Naive thymus-derived CD4-positive, alpha-beta T cell (primary cell): ENCODE measurements around the gene AVPI1. TPM values are rescaled to one million over a fixed set of nuclear protein-coding genes. Genes with fewer than 3 reads are reported as not detected.

ENCODE experiments used
- ATAC-seq: fragments of 150-1000 bp; cut with Tn5 transposase; 2 replicates; pipeline ENCODE4 v1.10.0; 2021; ENCODE audit warnings: mild to moderate bottlenecking, moderate library complexity
- CTCF ChIA-PET: fragments of 350-600 bp; sonication (Branson Sonifier 250); formaldehyde crosslinking; loops from one replicate; lab custom pipeline; 2021; ENCODE audit warnings: antibody characterized with exemption; lab: Charles Lee
- POLR2A ChIA-PET: fragments of 350-600 bp; sonication (Branson Sonifier 250); formaldehyde crosslinking; loops from one replicate; lab custom pipeline; 2021; ENCODE audit warnings: antibody characterized with exemption, inconsistent platforms; lab: Charles Lee
- DNase-seq, 9 donors: peaks; one replicate each; pipeline versions ENCODE4 v3.0.0 to v3.0.0-alpha.2; 2020 to 2022; ENCODE audit warnings: mixed read lengths in 1 of 9
- H3K27ac ChIP-seq: one replicate; pipeline ENCODE4 v1.7.0; 2013; ENCODE audit warnings: mild to moderate bottlenecking, low read depth, low read length, moderate library complexity
- H3K27me3 ChIP-seq, 2 donors: one replicate each; pipeline ENCODE4 v1.7.0; 2013; ENCODE audit warnings: low read length in 2 of 2, mild to moderate bottlenecking in 2 of 2, moderate library complexity in 2 of 2; ENCODE audit not compliant: control insufficient read depth in 2 of 2, insufficient read depth in 2 of 2
- H3K36me3 ChIP-seq, 3 experiments: 1 replicate in 2 of 3; 2 replicates in 1 of 3; pipeline ENCODE4 v1.7.0; 2013; ENCODE audit warnings: low read length in 3 of 3, mild to moderate bottlenecking in 3 of 3, moderate library complexity in 1 of 3; ENCODE audit not compliant: insufficient read depth in 3 of 3, control insufficient read depth in 2 of 3
- H3K4me1 ChIP-seq, 2 donors: one replicate each; pipeline ENCODE4 v1.7.0; 2013; ENCODE audit warnings: low read length in 2 of 2, mild to moderate bottlenecking in 2 of 2, moderate library complexity in 1 of 2; ENCODE audit not compliant: control insufficient read depth in 2 of 2, insufficient read depth in 2 of 2
- H3K4me3 ChIP-seq: 2 replicates; pipeline ENCODE4 v1.7.0; 2013; ENCODE audit warnings: mild to moderate bottlenecking, low read length
- H3K9me3 ChIP-seq, 3 experiments: 1 replicate in 2 of 3; 2 replicates in 1 of 3; pipeline ENCODE4 v1.7.0; 2013; ENCODE audit warnings: low read length in 3 of 3; ENCODE audit not compliant: control insufficient read depth in 2 of 3
- H3K27ac Mint-ChIP-seq, 9 donors: one replicate each; pipeline ENCODE4 v1.8.0; 2020 to 2022; ENCODE audit warnings: mixed read lengths in 9 of 9, mild to moderate bottlenecking in 8 of 9, moderate library complexity in 5 of 9, inconsistent platforms in 2 of 9
- H3K27me3 Mint-ChIP-seq, 5 donors: one replicate each; pipeline ENCODE4 v1.8.0; 2021 to 2022; ENCODE audit warnings: mixed read lengths in 5 of 5, mild to moderate bottlenecking in 1 of 5
- H3K36me3 Mint-ChIP-seq, 5 donors: one replicate each; pipeline ENCODE4 v1.8.0; 2020 to 2022; ENCODE audit warnings: mixed read lengths in 5 of 5, mild to moderate bottlenecking in 3 of 5, inconsistent platforms in 1 of 5
- H3K4me1 Mint-ChIP-seq, 7 donors: one replicate each; pipeline ENCODE4 v1.8.0; 2020 to 2022; ENCODE audit warnings: mixed read lengths in 7 of 7, mild to moderate bottlenecking in 3 of 7, inconsistent platforms in 1 of 7
- H3K4me3 Mint-ChIP-seq, 10 donors: one replicate each; pipeline ENCODE4 v1.8.0; 2020 to 2022; ENCODE audit warnings: mild to moderate bottlenecking in 10 of 10, mixed read lengths in 10 of 10, moderate library complexity in 6 of 10, inconsistent platforms in 2 of 10
- H3K9me3 Mint-ChIP-seq, 11 donors: one replicate each; pipeline ENCODE4 v1.8.0; 2020 to 2022; ENCODE audit warnings: mixed read lengths in 11 of 11, mild to moderate bottlenecking in 4 of 11, inconsistent platforms in 1 of 11, moderate library complexity in 1 of 11
- intact Hi-C, 2 donors: fragments of 100-400 bp; cut with micrococcal nuclease; formaldehyde crosslinking; loops; one replicate each; pipeline ENCODE4 v1.15.1; 2023
- polyA plus RNA-seq, 2 donors: library from polyadenylated mRNA; unstranded; fragments of 300-500 nt; fragmentation: Illumina TruSeq; gene quantifications; one replicate each; pipeline ENCODE4 v1.2.3, GENCODE V29; 2021
- total RNA-seq, 6 experiments: library from RNA in 5 of 6; stranded (reverse) in 5 of 6; gene quantifications; 1 replicate in 5 of 6; 2 replicates in 1 of 6; pipeline ENCODE4 v1.2.3 and lab custom pipeline; 2021 to 2026

AVPI1 gene
- total and polyA plus RNA-seq, 7 experiments from 2014 or later = 0.65 to 10.6 (median 2.2) TPM

GRCh38 chr10:97683556-97684367, 3.3 kb downstream of the AVPI1 start:
- Histone ChIP-seq H3K27me3 (no peaks in the 10 kb centered on the region), H3K36me3 (no peaks in the 10 kb centered on the region), H3K4me1 (peaks cover 5 to 25% of the 10 kb centered on the region in 2 donors), H3K9me3 (no peaks in the 10 kb centered on the region), H3K4me3 (no peak overlapping the region), H3K27ac (no peak overlapping the region)
- ChIA-PET CTCF (interaction anchor here (0.9 to 1.5 kb wide), 5 partner anchors 12 to 61 kb away, joined by 3 to 4 read pairs (median 4); no protein-coding TSS in a partner anchor), POLR2A (interaction anchor here (2.9 kb wide), 1 partner anchor 53 kb away, joined by 13 read pairs; the partner anchor contains the start of gene ZFYVE27)
- intact Hi-C loops = no loop called here
- peaks cover 15 to 30% (median 19%) of the 10 kb centered on the region in 7 donors for H3K4me1 Mint-ChIP-seq
- no peaks in the 10 kb centered on the region for H3K36me3 Mint-ChIP-seq
- ATAC-seq (no peak), DNase-seq (no peak)
- H3K9me3 Mint-ChIP-seq = peaks cover 0 to 1% (median 0%) of the 10 kb centered on the region in 11 donors
- no peak overlapping the region for H3K4me3 Mint-ChIP-seq
- no peaks in the 10 kb centered on the region for H3K27me3 Mint-ChIP-seq
- no peak overlapping the region for H3K27ac Mint-ChIP-seq

- peaks cover 6 to 19% (median 9%) of the 10 kb centered on the region in 7 donors for H3K4me1 Mint-ChIP-seq
- Histone ChIP-seq H3K27me3 (no peaks in the 10 kb centered on the region), H3K4me1 (peaks cover 0 to 18% of the 10 kb centered on the region in 2 donors), H3K4me3 (no peak overlapping the region), H3K27ac (no peak overlapping the region), H3K36me3 (peaks cover 0 to 8% (median 0%) of the 10 kb centered on the region in 3 experiments), H3K9me3 (no peaks in the 10 kb centered on the region)
- no peak for ATAC-seq
- no peak for DNase-seq
- H3K27me3 Mint-ChIP-seq = no peaks in the 10 kb centered on the region
- POLR2A ChIA-PET = interaction anchor here (2.9 kb wide), 1 partner anchor 54 kb away, joined by 13 read pairs; the partner anchor contains the start of gene ZFYVE27
- H3K27ac Mint-ChIP-seq = no peak overlapping the region
- no peaks in the 10 kb centered on the region for H3K9me3 Mint-ChIP-seq
- CTCF ChIA-PET = interaction anchor here (1.0 kb wide), 3 partner anchors 26 to 54 kb away, joined by 3 to 4 read pairs (median 3); no protein-coding TSS in a partner anchor
- H3K36me3 Mint-ChIP-seq = no peaks in the 10 kb centered on the region
- H3K4me3 Mint-ChIP-seq = no peak overlapping the region
- intact Hi-C loops = no loop called here
These were observed 5.0 kb downstream of the AVPI1 start for GRCh38 chr10:97682042-97682441.

GRCh38 chr10:97679594-97679993, 7.4 kb downstream of the AVPI1 start:
- Mint-ChIP-seq H3K9me3 (no peaks in the 10 kb centered on the region), H3K27ac (no peak overlapping the region), H3K4me3 (no peak overlapping the region), H3K36me3 (peaks cover 0 to 10% (median 0%) of the 10 kb centered on the region in 5 donors), H3K4me1 (peaks cover 0 to 7% (median 4%) of the 10 kb centered on the region in 7 donors), H3K27me3 (no peaks in the 10 kb centered on the region)
- intact Hi-C loops = no loop called here
- no peaks in the 10 kb centered on the region for H3K9me3 ChIP-seq
- H3K27ac ChIP-seq = no peak overlapping the region
- POLR2A ChIA-PET = no interaction called here
- ATAC-seq = no peak
- DNase-seq = no peak
- no peaks in the 10 kb centered on the region for H3K4me1 ChIP-seq
- H3K4me3 ChIP-seq = no peak overlapping the region
- peaks cover 0 to 22% (median 0%) of the 10 kb centered on the region in 3 experiments for H3K36me3 ChIP-seq
- no peaks in the 10 kb centered on the region for H3K27me3 ChIP-seq
- CTCF ChIA-PET = interaction anchor here (0.7 to 7.9 kb wide), 3 partner anchors 39 to 371 kb away, joined by 4 to 90 read pairs (median 5); partner anchors contain the start of gene ZFYVE27

DNA sequence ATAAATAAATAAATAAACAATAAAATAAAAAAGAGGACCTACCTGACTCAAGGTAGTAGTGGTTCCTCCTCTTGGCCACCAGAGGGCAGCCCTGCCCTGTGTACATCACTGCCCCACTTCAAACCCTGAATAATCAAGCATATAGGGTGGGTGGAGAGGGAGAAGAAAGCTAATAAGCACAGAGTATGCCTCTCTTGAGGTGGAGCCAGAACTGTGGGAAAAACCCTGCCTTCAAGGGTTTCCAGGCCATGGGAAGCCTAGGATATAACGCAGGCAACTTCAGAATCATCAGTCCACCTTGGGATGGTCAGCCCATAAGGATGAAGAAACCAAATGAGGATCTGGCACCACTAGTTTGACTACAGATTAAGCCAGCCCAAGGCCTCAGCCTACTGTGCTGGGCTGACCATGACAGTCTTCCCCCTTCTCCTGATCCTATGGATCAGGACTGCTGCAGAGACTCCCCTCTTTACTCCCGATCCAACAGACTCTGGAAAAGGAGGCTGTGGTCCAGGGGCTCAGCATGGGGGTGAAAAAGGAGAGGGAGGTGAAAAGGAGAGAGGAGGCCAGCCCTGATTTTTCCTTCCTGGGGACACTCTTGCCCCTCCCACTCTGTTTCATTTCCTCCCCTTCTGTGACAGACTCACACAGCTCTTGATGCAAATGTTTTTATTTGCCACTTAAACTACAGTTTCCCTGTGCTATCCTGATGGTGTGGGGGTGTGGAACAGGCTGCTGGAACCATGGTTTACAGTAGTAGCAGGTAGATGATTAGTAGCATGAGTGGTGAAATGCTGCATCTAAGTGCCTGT, 10.1 kb downstream of the AVPI1 start:
- H3K9me3 Mint-ChIP-seq = no peaks in the 10 kb centered on the region
- H3K27ac ChIP-seq = no peak overlapping the region
- no peak overlapping the region for H3K4me3 ChIP-seq
- ATAC-seq = peak; percentile 90
- peaks cover 0 to 22% (median 0%) of the 10 kb centered on the region in 5 donors for H3K36me3 Mint-ChIP-seq
- ChIA-PET POLR2A (interaction anchor here (0.8 to 3.0 kb wide), 4 partner anchors 10 to 59 kb away, joined by 3 to 14 read pairs (median 8); partner anchors contain the start of genes AVPI1 and ZFYVE27), CTCF (interaction anchor here (0.7 to 7.9 kb wide), 9 partner anchors 11 to 191 kb away, joined by 3 to 90 read pairs (median 4); partner anchors contain the start of genes AVPI1 and ZFYVE27)
- intact Hi-C loops = loop anchor here (1.0 kb wide), 8 partner anchors 10 to 368 kb away; partner anchors contain the start of genes AVPI1 (in 2 of the 2) and ZFYVE27 (in 1 of the 2)
- H3K36me3 ChIP-seq = peaks cover 0 to 34% (median 5%) of the 10 kb centered on the region in 3 experiments
- peak; percentile 35 to 60 (median 48) for DNase-seq
- no peaks in the 10 kb centered on the region for H3K27me3 ChIP-seq
- peak overlapping the region in 1 of 9 donors; percentile 13 for H3K27ac Mint-ChIP-seq
- H3K9me3 ChIP-seq = no peaks in the 10 kb centered on the region
- peaks cover 0 to 16% (median 0%) of the 10 kb centered on the region in 7 donors for H3K4me1 Mint-ChIP-seq
- H3K27me3 Mint-ChIP-seq = no peaks in the 10 kb centered on the region
- H3K4me1 ChIP-seq = no peaks in the 10 kb centered on the region
- no peak overlapping the region for H3K4me3 Mint-ChIP-seq

- Histone ChIP-seq H3K27ac (no peak overlapping the region), H3K4me3 (no peak overlapping the region), H3K9me3 (no peaks in the 10 kb centered on the region), H3K27me3 (no peaks in the 10 kb centered on the region), H3K4me1 (no peaks in the 10 kb centered on the region), H3K36me3 (peaks cover 0 to 34% (median 5%) of the 10 kb centered on the region in 3 experiments)
- ATAC-seq (no peak), DNase-seq (no peak)
- ChIA-PET CTCF (interaction anchor here (0.6 to 7.9 kb wide), 5 partner anchors 12 to 121 kb away, joined by 5 to 90 read pairs (median 8); partner anchors contain the start of genes AVPI1 and ZFYVE27), POLR2A (no interaction called here)
- no peaks in the 10 kb centered on the region for H3K9me3 Mint-ChIP-seq
- H3K36me3 Mint-ChIP-seq = peaks cover 0 to 30% (median 0%) of the 10 kb centered on the region in 5 donors
- no peak overlapping the region for H3K27ac Mint-ChIP-seq
- H3K4me1 Mint-ChIP-seq = peaks cover 0 to 16% (median 0%) of the 10 kb centered on the region in 7 donors
- intact Hi-C loops = no loop called here
- no peak overlapping the region for H3K4me3 Mint-ChIP-seq
- no peaks in the 10 kb centered on the region for H3K27me3 Mint-ChIP-seq
These were observed 11.8 kb downstream of the AVPI1 start for GRCh38 chr10:97675222-97675621.
